GM12891 (cell line): ENCODE measurements around the gene ZNF619.

Source experiments
- DNase-seq: peaks from one replicate; pipeline ENCODE4 v3.0.0; 2011; ENCODE audit warnings: low spot score; ENCODE audit not compliant: insufficient read length
- FAIRE-seq: peaks from 2 replicates; lab custom pipeline; 2011; peaks lifted over from hg19 to GRCh38; lab: Jason Lieb, UNC
- PAX5 ChIP-seq: IDR thresholded peaks from 2 replicates; pipeline ENCODE4 v1.6.1; 2011; ENCODE audit warnings: low read length, moderate library complexity, mild to moderate bottlenecking; ENCODE audit not compliant: insufficient read depth, severe bottlenecking
- POLR2A ChIP-seq: IDR thresholded peaks from 2 replicates; pipeline ENCODE4 v1.6.1; 2011; ENCODE audit warnings: low read depth, low read length, control low read depth
- POLR2AphosphoS5 ChIP-seq: IDR thresholded peaks from 2 replicates; pipeline ENCODE4 v1.6.1; 2011; ENCODE audit warnings: low read depth, low read length, control low read depth
- POU2F2 ChIP-seq: IDR thresholded peaks from 2 replicates; pipeline ENCODE4 v1.6.1; 2011; ENCODE audit warnings: low read depth, mild to moderate bottlenecking, control low read depth, low read length, moderate library complexity
- SPI1 ChIP-seq: IDR thresholded peaks from 2 replicates; pipeline ENCODE4 v1.6.1; 2011; ENCODE audit warnings: low read depth, low read length, control low read depth
- TAF1 ChIP-seq: IDR thresholded peaks from 2 replicates; pipeline ENCODE4 v1.6.1; 2011; ENCODE audit warnings: low read depth, low read length, control low read depth

ZNF619 gene

GRCh38 chr3:40463579-40463978 is 13.3 kb upstream of the ZNF619 start:
- TF ChIP-seq POU2F2: no peak
- TF ChIP-seq POLR2AphosphoS5: no peak
- TF ChIP-seq SPI1: no peak
- TF ChIP-seq PAX5: no peak
- no peak for TF ChIP-seq TAF1
- TF ChIP-seq POLR2A: no peak; the same call in none of the 2 replicates
- FAIRE-seq (no peak), DNase-seq (no peak)

GRCh38 chr3:40464339-40465110 is 12.4 kb upstream of the ZNF619 start:
- DNase-seq: no peak
- TF ChIP-seq TAF1 (no peak), POLR2AphosphoS5 (peak; percentile 75)
- FAIRE-seq: no peak

- DNase-seq: no peak
- TF ChIP-seq POLR2A (peak; percentile 37; the same call in 1 of the 2 replicates), POLR2AphosphoS5 (no peak), TAF1 (no peak)
- FAIRE-seq: no peak
These were observed 11.9 kb upstream of the ZNF619 start for GRCh38 chr3:40465111-40465407.

GRCh38 chr3:40465456-40465855 is 11.5 kb upstream of the ZNF619 start:
- no peak for TF ChIP-seq TAF1
- no peak for TF ChIP-seq POU2F2
- no peak for TF ChIP-seq SPI1
- TF ChIP-seq POLR2AphosphoS5: no peak
- no peak for TF ChIP-seq PAX5
- no peak for TF ChIP-seq POLR2A
- FAIRE-seq (no peak), DNase-seq (no peak)

GRCh38 chr3:40468018-40468417 is 8.9 kb upstream of the ZNF619 start:
- no peak for FAIRE-seq
- TF ChIP-seq POLR2AphosphoS5 (no peak), TAF1 (no peak), POLR2A (no peak), SPI1 (no peak), POU2F2 (no peak), PAX5 (no peak)
- DNase-seq: no peak

- DNase-seq (no peak), FAIRE-seq (no peak)
- TF ChIP-seq POLR2A (no peak), TAF1 (no peak), POU2F2 (no peak), PAX5 (no peak), POLR2AphosphoS5 (no peak), SPI1 (no peak)
These were observed 6.2 kb upstream of the ZNF619 start for GRCh38 chr3:40470701-40471100.

GRCh38 chr3:40477666-40478065 is 744 bp downstream of the ZNF619 start:
- peak; percentile 65 for FAIRE-seq
- TF ChIP-seq TAF1: no peak
- TF ChIP-seq SPI1: no peak
- TF ChIP-seq POLR2AphosphoS5: no peak
- no peak for TF ChIP-seq POLR2A
- no peak for TF ChIP-seq POU2F2

GRCh38 chr3:40487172-40487571 is 10.2 kb downstream of the ZNF619 start:
- TF ChIP-seq TAF1 (no peak), POLR2AphosphoS5 (no peak), POU2F2 (no peak), PAX5 (no peak), SPI1 (no peak)

More at GRCh38 chr3:40477666-40478065, 744 bp downstream of the ZNF619 start:
- DNase-seq: no peak

GRCh38 chr3:40490916-40491315 is 14.0 kb downstream of the ZNF619 start:
- no peak for TF ChIP-seq SPI1
- TF ChIP-seq POLR2AphosphoS5: no peak
- no peak for TF ChIP-seq PAX5
- TF ChIP-seq POU2F2: no peak
- TF ChIP-seq TAF1: no peak
- TF ChIP-seq POLR2A: no peak
- no peak for DNase-seq
- no peak for FAIRE-seq

More at GRCh38 chr3:40487172-40487571, 10.2 kb downstream of the ZNF619 start:
- DNase-seq: no peak
- FAIRE-seq: no peak

GRCh38 chr3:40494698-40495097 is 17.8 kb downstream of the ZNF619 start:
- DNase-seq (no peak), FAIRE-seq (no peak)

More at GRCh38 chr3:40494698-40495097, 17.8 kb downstream of the ZNF619 start:
- TF ChIP-seq TAF1 (no peak), POU2F2 (no peak), SPI1 (no peak), POLR2A (no peak), PAX5 (no peak), POLR2AphosphoS5 (no peak)
